PC-3 (cell line): ENCODE data around the gene AGPAT4. TPM values are rescaled to one million over a fixed set of nuclear protein-coding genes. Genes with fewer than 3 reads are reported as not detected.

ENCODE experiments used
- ATAC-seq: fragments of 200-7000 bp; cut with Tn5 transposase; 2 replicates; pipeline ENCODE4 v1.9.1; 2020; ENCODE audit warnings: mild to moderate bottlenecking, moderate library complexity
- BruUV-seq: library from RNA; stranded (reverse); fragments of 400-500 nt; replicated peaks from 2 replicates; lab custom pipeline; 2021; lab: Mats Ljungman, UMichigan
- CTCF ChIA-PET: fragments of 300-600 bp; sonication (Branson Sonifier 250); formaldehyde crosslinking; loops from one replicate; lab custom pipeline; 2022; ENCODE audit warnings: antibody characterized with exemption; lab: Charles Lee
- POLR2A ChIA-PET: fragments of 300-600 bp; sonication (Branson Sonifier 250); formaldehyde crosslinking; loops from one replicate; lab custom pipeline; 2022; ENCODE audit warnings: antibody characterized with exemption; ENCODE audit not compliant: unreplicated experiment; lab: Charles Lee
- DNase-seq: peaks from one replicate; pipeline ENCODE4 v3.0.0-alpha.2; 2015
- H2AFZ ChIP-seq: fragments of 300-600 bp; sonication (generic); 2 replicates; pipeline ENCODE4 v1.6.0; 2016; ENCODE audit warnings: antibody characterized with exemption, low read length
- H3F3A ChIP-seq: fragments of 300-600 bp; sonication (generic); one replicate; pipeline ENCODE4 v1.6.0; 2017; ENCODE audit warnings: antibody characterized with exemption, low read length, control low read depth, mild to moderate bottlenecking; ENCODE audit not compliant: unreplicated experiment
- H3K27ac ChIP-seq: fragments of 300-600 bp; sonication (generic); 2 replicates; pipeline ENCODE4 v1.5.1; 2016; ENCODE audit warnings: mild to moderate bottlenecking, low read length
- H3K27me3 ChIP-seq: fragments of 300-600 bp; sonication (generic); 2 replicates; pipeline ENCODE4 v1.6.1; 2016; ENCODE audit warnings: low read length, mixed read lengths
- H3K36me3 ChIP-seq: fragments of 300-600 bp; sonication (generic); 2 replicates; pipeline ENCODE4 v1.6.1; 2016; ENCODE audit warnings: low read depth, mixed run types, low read length, mixed read lengths
- H3K4me1 ChIP-seq: fragments of 300-600 bp; sonication (generic); 2 replicates; pipeline ENCODE4 v1.5.1; 2016; ENCODE audit warnings: low read length; ENCODE audit not compliant: insufficient read depth
- H3K4me2 ChIP-seq: fragments of 300-600 bp; sonication (generic); 2 replicates; pipeline ENCODE4 v1.6.0; 2016; ENCODE audit warnings: low read length
- H3K4me3 ChIP-seq: fragments of 300-600 bp; sonication (generic); 2 replicates; pipeline ENCODE4 v1.5.1; 2016; ENCODE audit warnings: mild to moderate bottlenecking, low read length, mixed read lengths
- H3K79me2 ChIP-seq: fragments of 300-600 bp; sonication (generic); 2 replicates; pipeline ENCODE4 v1.6.1; 2017; ENCODE audit warnings: low read length, mixed read lengths
- H3K9ac ChIP-seq: fragments of 300-600 bp; sonication (generic); 2 replicates; pipeline ENCODE4 v1.6.0; 2016; ENCODE audit warnings: mild to moderate bottlenecking, low read length
- H3K9me2 ChIP-seq: fragments of 300-600 bp; sonication (generic); replicated peaks from 2 replicates; pipeline ENCODE4 v1.6.1; 2016; ENCODE audit warnings: mixed run types, low read length, mixed read lengths
- H3K9me3 ChIP-seq: fragments of 300-600 bp; sonication (generic); 2 replicates; pipeline ENCODE4 v1.6.1; 2016; ENCODE audit warnings: low read length, mixed read lengths
- H4K20me1 ChIP-seq: fragments of 300-600 bp; sonication (generic); 2 replicates; pipeline ENCODE4 v1.6.1; 2016; ENCODE audit warnings: low read length, mixed read lengths
- CTCF ChIP-seq: fragments of 300-600 bp; sonication (generic); conservative IDR thresholded peaks from 2 replicates; pipeline ENCODE4 v1.5.1; 2017; ENCODE audit warnings: antibody characterized with exemption, low read depth, mild to moderate bottlenecking, low read length
- EZH2 ChIP-seq: fragments of 300-600 bp; sonication (generic); IDR thresholded peaks from one replicate; pipeline ENCODE4 v1.6.1; 2017; ENCODE audit warnings: antibody characterized with exemption, mild to moderate bottlenecking, low read length; ENCODE audit not compliant: unreplicated experiment
- EZH2phosphoT487 ChIP-seq: fragments of 300-600 bp; sonication (generic); IDR thresholded peaks from 2 replicates; pipeline ENCODE4 v1.6.1; 2018; ENCODE audit warnings: mild to moderate bottlenecking, antibody characterized with exemption, low read length, borderline replicate concordance
- intact Hi-C: fragments of 100-400 bp; cut with micrococcal nuclease; formaldehyde crosslinking; loops from 2 replicates; pipeline ENCODE4 v1.9.0; 2023
- total RNA-seq: library from RNA; depleted of rRNA; stranded (reverse); fragments of >200 nt; gene quantifications from 2 replicates; pipeline ENCODE4 v1.2.3, GENCODE V29; 2014

Gene AGPAT4
- total RNA-seq, 1 experiment from 2014 or later = 3.8 TPM

- H3K9me3 ChIP-seq = no peaks in the 10 kb centered on the region
- no peaks in the 10 kb centered on the region for H3K4me1 ChIP-seq
- H3K36me3 ChIP-seq = no peaks in the 10 kb centered on the region
- H3K9ac ChIP-seq = no peak overlapping the region
- no peaks in the 10 kb centered on the region for H3K27me3 ChIP-seq
- H2AFZ ChIP-seq = no peak overlapping the region
- TF ChIP-seq CTCF (no peak), EZH2phosphoT487 (no peak), EZH2 (no peak)
- H3K4me3 ChIP-seq = no peak overlapping the region
- no peaks in the 10 kb centered on the region for H3K79me2 ChIP-seq
- ChIA-PET CTCF (no interaction called here), POLR2A (no interaction called here)
- no peak overlapping the region for H3K27ac ChIP-seq
- no peaks in the 10 kb centered on the region for H3K9me2 ChIP-seq
- no peaks in the 10 kb centered on the region for H3F3A ChIP-seq
- intact Hi-C loops = no loop called here
- ATAC-seq = no peak
- no TSS peak for BruUV-seq
- no peak overlapping the region for H3K4me2 ChIP-seq
- H4K20me1 ChIP-seq = no peaks in the 10 kb centered on the region
- DNase-seq = peak; percentile 54
Measured at GRCh38 chr6:161198176-161198575, 75.7 kb downstream of the AGPAT4 start.

- Histone ChIP-seq H2AFZ (no peak overlapping the region), H3F3A (no peaks in the 10 kb centered on the region), H3K36me3 (no peaks in the 10 kb centered on the region), H3K79me2 (no peaks in the 10 kb centered on the region), H3K9ac (no peak overlapping the region), H3K27ac (no peak overlapping the region), H4K20me1 (no peaks in the 10 kb centered on the region), H3K27me3 (no peaks in the 10 kb centered on the region), H3K9me2 (no peaks in the 10 kb centered on the region), H3K4me2 (no peak overlapping the region), H3K4me3 (no peak overlapping the region), H3K9me3 (no peaks in the 10 kb centered on the region), H3K4me1 (no peaks in the 10 kb centered on the region)
- intact Hi-C loops = no loop called here
- ATAC-seq (no peak), DNase-seq (no peak)
- TF ChIP-seq EZH2 (no peak), CTCF (no peak), EZH2phosphoT487 (no peak)
- ChIA-PET POLR2A (no interaction called here), CTCF (interaction anchor here (0.7 kb wide), 1 partner anchor 33 kb away, joined by 3 read pairs; no protein-coding TSS in a partner anchor)
- BruUV-seq = no TSS peak
Measured at GRCh38 chr6:161195386-161195785, 78.5 kb downstream of the AGPAT4 start.

GRCh38 chr6:161194374-161194773 is 79.5 kb downstream of the AGPAT4 start:
- no peak for DNase-seq
- Histone ChIP-seq H2AFZ (no peak overlapping the region), H3K27ac (no peak overlapping the region), H3F3A (no peaks in the 10 kb centered on the region), H3K9me3 (no peaks in the 10 kb centered on the region), H3K4me3 (no peak overlapping the region), H3K9ac (no peak overlapping the region), H4K20me1 (no peaks in the 10 kb centered on the region), H3K27me3 (no peaks in the 10 kb centered on the region), H3K4me1 (no peaks in the 10 kb centered on the region), H3K9me2 (no peaks in the 10 kb centered on the region), H3K4me2 (no peak overlapping the region), H3K79me2 (no peaks in the 10 kb centered on the region), H3K36me3 (no peaks in the 10 kb centered on the region)
- no TSS peak for BruUV-seq
- ChIA-PET CTCF (no interaction called here), POLR2A (no interaction called here)
- intact Hi-C loops = no loop called here
- ATAC-seq = no peak
- TF ChIP-seq EZH2phosphoT487 = no peak
- no peak for TF ChIP-seq EZH2
- no peak for TF ChIP-seq CTCF
